Measurements from ENCODE around the gene ST3GAL2. TPM values are rescaled to one million over a fixed set of nuclear protein-coding genes. Genes with fewer than 3 reads are reported as not detected.
"Not testable (repeated sequence)": the region's sequence is repeated elsewhere in the genome, so short reads cannot be mapped to it uniquely, and the experiment has no call there.

ST3GAL2 gene
- total and polyA plus RNA-seq, 9 donors, result 6.2 to 49.7 (median 23.4) TPM

DNA sequence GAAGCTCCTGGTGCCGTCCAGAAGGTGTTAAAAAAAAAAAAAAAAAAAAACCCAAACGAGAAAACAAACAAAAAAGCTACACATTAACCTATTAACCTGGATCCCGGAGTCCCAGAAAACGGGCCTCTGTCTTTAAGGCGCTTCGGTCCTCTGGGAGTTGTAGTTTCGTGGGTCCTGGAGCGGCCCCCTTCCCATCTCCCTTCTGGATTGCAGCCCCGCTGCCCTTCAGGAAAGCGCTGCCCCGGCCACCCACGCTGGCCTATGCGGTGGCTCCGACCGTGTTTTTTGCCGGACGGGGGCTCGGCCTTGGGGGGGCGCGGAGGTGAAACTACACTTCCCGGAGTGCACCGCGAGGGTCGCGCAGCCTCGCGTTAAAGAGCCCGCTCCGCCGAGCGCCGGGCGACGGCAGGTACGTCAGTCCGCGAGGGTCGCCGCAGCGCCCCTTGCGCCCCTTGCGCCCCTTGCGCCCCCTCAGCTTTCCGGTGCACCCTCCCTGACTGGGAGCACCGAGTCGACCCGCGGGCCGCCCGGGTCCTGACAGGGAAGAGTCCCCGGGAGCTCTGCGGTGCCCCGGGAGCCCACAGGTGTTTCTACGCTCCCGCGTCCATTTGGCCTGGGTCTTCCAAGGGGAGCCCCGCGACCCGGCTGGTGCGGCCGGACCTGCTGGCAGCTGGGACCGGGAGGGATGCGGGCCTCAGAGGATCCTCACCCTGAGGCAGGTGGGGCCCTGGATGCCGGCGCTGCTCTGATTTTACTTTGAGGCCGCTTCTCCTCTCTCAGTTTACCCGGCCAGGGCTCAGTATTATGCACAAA is 15.5 kb upstream of the ST3GAL2 start, which contains the start of gene FCSK:
Gene FCSK, plus strand, starts transcription at position 374 of the 813 bp plus-strand sequence. CDS start 8,596 bp downstream, outside the sequence.
- 0 to 1% (median 1%) methylated on average over 37 to 67 of the region's 67 CpGs for WGBS, 3 donors
- Histone ChIP-seq H3K36me3 (no peaks in the 10 kb centered on the region), H3K4me1 (ENCODE audit: insufficient read depth) (peaks cover 7% of the 10 kb centered on the region), H3K4me3 (peak within 1 kb of the TSS; percentile 71), H3K9me3 (no peaks in the 10 kb centered on the region), H3K27me3 (no peaks in the 10 kb centered on the region), H3K27ac (peak within 1 kb of the TSS; percentile 94 to 96)
- intact Hi-C loops (cut with DNase I), result loop anchor here in 1 of 4 donors (5.0 kb wide), 1 partner anchor 67 kb away; no protein-coding TSS in a partner anchor
- TF ChIP-seq EP300 (IDR thresholded peaks at IDR 0.05) (no peak), POLR2A (IDR thresholded peaks at IDR 0.05) (no peak)
- TF ChIP-seq, protein P1, sequence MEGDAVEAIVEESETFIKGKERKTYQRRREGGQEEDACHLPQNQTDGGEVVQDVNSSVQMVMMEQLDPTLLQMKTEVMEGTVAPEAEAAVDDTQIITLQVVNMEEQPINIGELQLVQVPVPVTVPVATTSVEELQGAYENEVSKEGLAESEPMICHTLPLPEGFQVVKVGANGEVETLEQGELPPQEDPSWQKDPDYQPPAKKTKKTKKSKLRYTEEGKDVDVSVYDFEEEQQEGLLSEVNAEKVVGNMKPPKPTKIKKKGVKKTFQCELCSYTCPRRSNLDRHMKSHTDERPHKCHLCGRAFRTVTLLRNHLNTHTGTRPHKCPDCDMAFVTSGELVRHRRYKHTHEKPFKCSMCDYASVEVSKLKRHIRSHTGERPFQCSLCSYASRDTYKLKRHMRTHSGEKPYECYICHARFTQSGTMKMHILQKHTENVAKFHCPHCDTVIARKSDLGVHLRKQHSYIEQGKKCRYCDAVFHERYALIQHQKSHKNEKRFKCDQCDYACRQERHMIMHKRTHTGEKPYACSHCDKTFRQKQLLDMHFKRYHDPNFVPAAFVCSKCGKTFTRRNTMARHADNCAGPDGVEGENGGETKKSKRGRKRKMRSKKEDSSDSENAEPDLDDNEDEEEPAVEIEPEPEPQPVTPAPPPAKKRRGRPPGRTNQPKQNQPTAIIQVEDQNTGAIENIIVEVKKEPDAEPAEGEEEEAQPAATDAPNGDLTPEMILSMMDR (IDR thresholded peaks at IDR 0.05), result peak in 1 of 3 donors; percentile 13
- peak; percentile 67 to 82 (median 69) for DNase-seq

GRCh38 chr16:70453892-70454221 is 15.0 kb upstream of the ST3GAL2 start:
- H3K27ac ChIP-seq, result no peak overlapping the region
- 0% methylated on average over 8 of the region's 8 CpGs for WGBS, 3 donors
- H3K36me3 ChIP-seq, result no peaks in the 10 kb centered on the region
- H3K4me3 ChIP-seq, result peak overlapping the region; percentile 71
- DNase-seq, result no peak
- no peaks in the 10 kb centered on the region for H3K27me3 ChIP-seq
- peaks cover 7% of the 10 kb centered on the region for H3K4me1 ChIP-seq (ENCODE audit: insufficient read depth)
- TF ChIP-seq EP300 (IDR thresholded peaks at IDR 0.05) (no peak), POLR2A (IDR thresholded peaks at IDR 0.05) (no peak)
- TF ChIP-seq, protein P1 (IDR thresholded peaks at IDR 0.05), result no peak
- H3K9me3 ChIP-seq, result no peaks in the 10 kb centered on the region
- intact Hi-C loops (cut with DNase I), result loop anchor here in 1 of 4 donors (5.0 kb wide), 1 partner anchor 67 kb away; no protein-coding TSS in a partner anchor

DNA sequence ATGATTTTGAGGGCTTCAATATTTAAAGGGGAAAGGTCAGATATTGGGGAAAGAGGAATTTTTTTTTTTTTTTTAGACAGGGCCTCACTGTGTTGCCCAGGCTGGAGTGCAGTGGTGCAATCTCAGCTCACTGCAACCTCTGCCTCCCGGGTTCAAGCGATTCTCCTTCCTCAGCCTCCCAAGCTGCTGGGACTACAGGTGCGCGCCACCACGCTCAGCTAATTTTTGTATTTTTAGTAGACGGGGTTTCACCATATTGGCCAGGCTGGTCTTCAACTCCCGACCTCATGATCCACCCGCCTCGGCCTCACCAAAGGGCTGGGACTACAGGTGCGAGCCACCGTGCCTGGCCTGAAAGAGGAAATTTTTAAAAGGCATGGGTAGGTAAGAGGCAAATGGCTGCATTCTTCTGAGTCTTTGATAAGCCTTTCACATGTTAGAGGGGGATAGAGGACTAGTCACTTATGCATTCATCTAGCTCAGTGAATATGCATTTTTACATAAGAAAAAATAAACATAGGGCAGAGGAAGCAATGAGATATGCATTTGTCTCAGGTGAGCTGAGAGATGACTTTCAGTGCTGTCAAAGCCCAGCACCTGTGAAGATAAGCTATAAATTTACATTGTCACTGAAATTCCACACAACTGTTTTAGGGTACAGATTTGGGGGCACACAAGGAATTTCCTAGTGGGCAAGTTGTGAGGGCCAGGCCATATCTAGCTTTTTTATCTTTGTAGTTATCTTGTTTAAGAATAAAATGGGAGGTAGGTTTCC is 14.4 kb upstream of the ST3GAL2 start:
- WGBS, 3 donors, result 94 to 96% (median 95%) methylated on average over 11 of the region's 11 CpGs
- H3K9me3 ChIP-seq, result no peaks in the 10 kb centered on the region
- peak overlapping the region; percentile 71 for H3K4me3 ChIP-seq
- intact Hi-C loops (cut with DNase I), result loop anchor here in 1 of 4 donors (5.0 kb wide), 1 partner anchor 66 kb away; no protein-coding TSS in a partner anchor
- H3K4me1 ChIP-seq (ENCODE audit: insufficient read depth), result peaks cover 7% of the 10 kb centered on the region
- no peaks in the 10 kb centered on the region for H3K27me3 ChIP-seq
- no peaks in the 10 kb centered on the region for H3K36me3 ChIP-seq
- no peak for TF ChIP-seq EP300 (IDR thresholded peaks at IDR 0.05)
- no peak for DNase-seq
- no peak overlapping the region for H3K27ac ChIP-seq

DNA sequence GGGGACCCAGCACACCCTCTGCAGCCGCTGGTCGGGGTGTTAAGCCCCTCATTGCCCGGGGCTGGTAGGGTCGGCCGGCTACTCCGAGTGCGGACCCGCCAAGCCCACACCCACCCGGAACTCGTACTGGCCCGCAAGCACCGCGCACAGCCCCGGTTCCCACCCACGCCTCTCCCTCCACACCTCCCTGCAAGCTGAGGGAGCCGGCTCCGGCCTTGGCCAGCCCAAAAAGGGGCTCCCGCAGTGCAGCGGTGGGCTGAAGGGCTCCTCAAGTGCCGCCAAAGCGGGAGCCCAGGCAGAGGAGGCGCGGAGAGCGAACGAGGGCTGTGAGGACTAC is 12.1 kb upstream of the ST3GAL2 start:
- DNase-seq; H3K27me3 ChIP-seq; H3K4me3 ChIP-seq; H3K36me3 ChIP-seq; H3K4me1 ChIP-seq (ENCODE audit: insufficient read depth); H3K9me3 ChIP-seq; H3K27ac ChIP-seq: not testable (repeated sequence)
- intact Hi-C loops (cut with DNase I), result loop anchor here in 1 of 4 donors (5.0 kb wide), 1 partner anchor 64 kb away; no protein-coding TSS in a partner anchor
- 20 to 46% (median 27%) methylated on average over 25 of the region's 25 CpGs for WGBS, 3 donors

- H3K4me3 ChIP-seq, H3K27me3 ChIP-seq: not testable (repeated sequence)
- 61 to 75% (median 67%) methylated on average over 37 of the region's 37 CpGs for WGBS, 3 donors
Measured at GRCh38 chr16:70450142-70451003, 11.5 kb upstream of the ST3GAL2 start.

More at GRCh38 chr16:70450142-70451003, 11.5 kb upstream of the ST3GAL2 start:
- not testable (repeated sequence) for H3K36me3 ChIP-seq; H3K9me3 ChIP-seq; DNase-seq; H3K4me1 ChIP-seq (ENCODE audit: insufficient read depth); H3K27ac ChIP-seq
- intact Hi-C loops (cut with DNase I), result loop anchor here in 1 of 4 donors (5.0 kb wide), 1 partner anchor 63 kb away; no protein-coding TSS in a partner anchor

All from ovary (tissue), 9 donors.